K562 (cell line): ENCODE measurements around the gene LILRB3. TPM values are rescaled to one million over a fixed set of nuclear protein-coding genes. Genes with fewer than 3 reads are reported as not detected.

ENCODE experiments used
- CTBP1 ChIP-seq: fragments of 450-650 bp; IDR thresholded peaks from 2 replicates; pipeline ENCODE4 v1.6.1; 2016; ENCODE audit warnings: borderline replicate concordance
- E2F8 ChIP-seq: fragments of 450-650 bp; IDR thresholded peaks from 2 replicates; pipeline ENCODE4 v1.7.1; 2018; ENCODE audit warnings: mild to moderate bottlenecking, low read depth; ENCODE audit not compliant: partially characterized antibody
- ETV6 ChIP-seq, 3 experiments: fragments of 150-350 bp in 1 of 3; sonication (generic) in 1 of 3; formaldehyde crosslinking in 1 of 3; IDR thresholded peaks; 2 replicates each; pipeline versions ENCODE4 v1.6.1 to v1.8.0; 2014 to 2022; ENCODE audit warnings: borderline replicate concordance in 2 of 3, low read depth in 2 of 3, antibody characterized with exemption in 1 of 3, low read length in 1 of 3, mild to moderate bottlenecking in 1 of 3, missing genetic modification reagents in 1 of 3
- HDGF ChIP-seq: fragments of 450-650 bp; IDR thresholded peaks from 2 replicates; pipeline ENCODE4 v1.6.1; 2016
- MGA ChIP-seq: fragments of 450-650 bp; IDR thresholded peaks from 2 replicates; pipeline ENCODE4 v1.6.1; 2016; ENCODE audit warnings: mild to moderate bottlenecking, moderate library complexity
- MTA1 ChIP-seq: fragments of 450-650 bp; IDR thresholded peaks from 2 replicates; pipeline ENCODE4 v1.6.1; 2017; ENCODE audit warnings: borderline replicate concordance
- PREB ChIP-seq: sonication (generic); formaldehyde crosslinking; IDR thresholded peaks from 2 replicates; pipeline ENCODE4 v1.8.1; 2023; ENCODE audit warnings: mild to moderate bottlenecking, missing genetic modification reagents
- ZNF449 ChIP-seq: fragments of 250-450 bp; sonication (Bioruptor Pico); IDR thresholded peaks from 2 replicates; pipeline ENCODE4 v1.8.0; 2022; ENCODE audit warnings: moderate library complexity, mild to moderate bottlenecking, inconsistent platforms
- polyA plus RNA-seq, 8 experiments: library from polyadenylated mRNA; depleted of rRNA in 4 of 8; stranded (reverse) in 5 of 8; unstranded in 3 of 8; fragments of >200 nt; fragmentation: Nextera tagmentation in 2 of 8; fragmentation: Illumina TruSeq in 1 of 8; extraction: Ambion mirVana in 2 of 8; extraction: Trizol in 1 of 8; gene quantifications; 2 replicates each; pipeline versions ENCODE4 v1.2.1 to v1.2.3, GENCODE V29; 2011 to 2014; ENCODE audit warnings: inconsistent platforms in 1 of 8, missing spikeins in 1 of 8
- total RNA-seq, 7 experiments: library from RNA; depleted of rRNA in 6 of 7; stranded (reverse); fragments of >200 nt in 6 of 7; fragmentation: Illumina TruSeq in 2 of 7; extraction: Trizol in 2 of 7; gene quantifications; 2 replicates each; pipeline versions ENCODE4 v1.2.1 to v1.2.3, GENCODE V29; 2011 to 2021; ENCODE audit warnings: low replicate concordance in 1 of 7

Gene LILRB3
- total and polyA plus RNA-seq, 9 of the 15 experiments (the other 6 are each of a cell fraction or from before 2014, with no cell fraction given) = 0.01 to 0.09 TPM; not detected in 7

GRCh38 chr19:54207983-54208783 lies 14.6 kb downstream of the LILRB3 start (continued):
- TF ChIP-seq PREB (CRISPR knock-in tag) (no peak), MTA1 (peak; percentile 81; the same call in 1 of the 2 replicates), MGA (peak; percentile 93), ZNF449 (CRISPR knock-in tag) (0 out of 2 replicates have a peak, but pooled peaks have one; percentile 41), CTBP1 (peak; percentile 89; the same call in 1 of the 2 replicates), HDGF (no peak; the same call in none of the 2 replicates), E2F8 (peak; percentile 84), ETV6 (IDR thresholded peaks at IDR 0.05; ENCODE audit: borderline replicate concordance in 1 of 2, low read depth in 2 of 2, low read length in 1 of 2) (peak in 1 of 2 experiments; percentile 92; a peak in 2 of 4 replicates), ETV6 (CRISPR knock-in tag; IDR thresholded peaks at IDR 0.05; ENCODE audit: borderline replicate concordance) (no peak)
